NCI-H1694 (cell line): ENCODE results near the gene NVL.
"Not testable (repeated sequence)": the region's sequence is repeated elsewhere in the genome, so short reads cannot be mapped to it uniquely, and the experiment has no call there.

ENCODE experiments used
- DNase-seq: peaks from one replicate; lab custom pipeline; 2025; lab: John Stamatoyannopoulos, UW

NVL gene

GRCh38 chr1:224234017-224234416, 96.0 kb downstream of the NVL start:
- no peak for DNase-seq

- no peak for DNase-seq
These were observed 103.0 kb downstream of the NVL start for GRCh38 chr1:224226849-224227502.

GRCh38 chr1:224223819-224224714, 105.9 kb downstream of the NVL start:
- DNase-seq = no peak

GRCh38 chr1:224219612-224220059, 110.3 kb downstream of the NVL start:
- DNase-seq = no peak

- DNase-seq = no peak
These were observed 110.9 kb downstream of the NVL start for GRCh38 chr1:224219011-224219611.

GRCh38 chr1:224217655-224218623, 112.0 kb downstream of the NVL start:
- DNase-seq = no peak

GRCh38 chr1:224216382-224216781, 113.6 kb downstream of the NVL start:
- DNase-seq = no peak

- no peak for DNase-seq
These were observed 116.4 kb downstream of the NVL start for GRCh38 chr1:224213438-224214119.

- no peak for DNase-seq
These were observed 117.3 kb downstream of the NVL start for GRCh38 chr1:224212618-224213061.

GRCh38 chr1:224211206-224211962, 118.6 kb downstream of the NVL start:
- peak; percentile 95 for DNase-seq

- not testable (repeated sequence) for DNase-seq
These were observed 123.9 kb downstream of the NVL start for GRCh38 chr1:224205931-224206538.

GRCh38 chr1:224205438-224205840, 124.5 kb downstream of the NVL start:
- no peak for DNase-seq

- no peak for DNase-seq
These were observed 126.5 kb downstream of the NVL start for GRCh38 chr1:224203243-224204016.

GRCh38 chr1:224201853-224202252, 128.1 kb downstream of the NVL start:
- no peak for DNase-seq

- no peak for DNase-seq
These were observed 128.6 kb downstream of the NVL start for GRCh38 chr1:224201383-224201782.

- DNase-seq = no peak
These were observed 130.3 kb downstream of the NVL start for GRCh38 chr1:224199679-224200078.

GRCh38 chr1:224198572-224198971, 131.4 kb downstream of the NVL start:
- DNase-seq = no peak

GRCh38 chr1:224196813-224197600, 133.0 kb downstream of the NVL start:
- no peak for DNase-seq
